H1 (cell line): ENCODE results near the gene NID2. TPM values are rescaled to one million over a fixed set of nuclear protein-coding genes. Genes with fewer than 3 reads are reported as not detected.

Experiments used
- CTCF ChIA-PET: fragments of 300-600 bp; sonication (Branson Sonifier 250); formaldehyde crosslinking; loops from one replicate; lab custom pipeline; 2021; ENCODE audit not compliant: partially characterized antibody; lab: Charles Lee
- POLR2A ChIA-PET: fragments of 300-600 bp; sonication (Branson Sonifier 250); formaldehyde crosslinking; loops from one replicate; lab custom pipeline; 2021; ENCODE audit warnings: inconsistent platforms; ENCODE audit not compliant: partially characterized antibody; lab: Charles Lee
- DNase-seq, 2 experiments: peaks; one replicate each; pipeline versions ENCODE4 v3.0.0 to v3.0.0-alpha.2; 2010 to 2022; ENCODE audit warnings: low spot score in 2 of 2, low read depth in 1 of 2, mixed read lengths in 1 of 2
- FAIRE-seq: peaks from 2 replicates; lab custom pipeline; 2011; peaks lifted over from hg19 to GRCh38; lab: Jason Lieb, UNC
- H2AFZ ChIP-seq: 2 replicates; pipeline ENCODE4 v1.8.1; 2012; ENCODE audit warnings: low read length, inconsistent platforms
- H2AK5ac ChIP-seq: 2 replicates; pipeline ENCODE4 v1.6.1; 2013; ENCODE audit warnings: low read depth, low read length
- H2BK120ac ChIP-seq: replicated peaks from 2 replicates; pipeline ENCODE3; 2013; ENCODE audit warnings: low read depth, low read length, inconsistent platforms
- H2BK12ac ChIP-seq: 2 replicates; pipeline ENCODE4 v1.6.1; 2013; ENCODE audit warnings: low read depth, low read length
- H2BK15ac ChIP-seq: 2 replicates; pipeline ENCODE4 v1.6.1; 2013; ENCODE audit warnings: low read length
- H2BK20ac ChIP-seq: 2 replicates; pipeline ENCODE4 v1.6.1; 2013; ENCODE audit warnings: low read length
- H2BK5ac ChIP-seq: 2 replicates; pipeline ENCODE4 v1.6.1; 2013; ENCODE audit warnings: low read depth, low read length
- H3K14ac ChIP-seq: 2 replicates; pipeline ENCODE4 v1.6.1; 2013; ENCODE audit warnings: inconsistent platforms; ENCODE audit not compliant: insufficient read length
- H3K18ac ChIP-seq: 2 replicates; pipeline ENCODE4 v1.6.1; 2013; ENCODE audit warnings: low read length; ENCODE audit errors: extremely low read depth
- H3K23ac ChIP-seq: 2 replicates; pipeline ENCODE4 v1.6.1; 2013; ENCODE audit warnings: inconsistent platforms; ENCODE audit not compliant: insufficient read length
- H3K23me2 ChIP-seq: 2 replicates; pipeline ENCODE4 v1.6.1; 2013; ENCODE audit warnings: low read depth, low read length
- H3K27ac ChIP-seq: 2 replicates; pipeline ENCODE4 v1.6.1; 2011; ENCODE audit warnings: low read depth, low read length, inconsistent platforms
- H3K27me3 ChIP-seq, 4 experiments: replicated peaks in 1 of 4; 1 replicate in 1 of 4; 2 replicates in 3 of 4; pipeline versions ENCODE4 v1.6.1 to v1.8.1; 2011 to 2013; ENCODE audit warnings: low read length in 3 of 4, mild to moderate bottlenecking in 3 of 4, inconsistent platforms in 2 of 4, mixed read lengths in 2 of 4, moderate library complexity in 1 of 4; ENCODE audit not compliant: control insufficient read depth in 3 of 4, insufficient read depth in 3 of 4; ENCODE audit errors: extremely low read depth in 1 of 4
- H3K36me3 ChIP-seq, 4 experiments: 2 replicates each; pipeline versions ENCODE4 v1.6.1 to v1.8.1; 2011 to 2013; ENCODE audit warnings: mild to moderate bottlenecking in 4 of 4, low read length in 3 of 4, moderate library complexity in 2 of 4, control low read depth in 1 of 4, inconsistent platforms in 1 of 4; ENCODE audit not compliant: insufficient read depth in 4 of 4, control insufficient read depth in 2 of 4
- H3K4ac ChIP-seq: replicated peaks from 2 replicates; pipeline ENCODE3; 2013; ENCODE audit warnings: low read length, low read depth, mixed read lengths, inconsistent platforms; ENCODE audit not compliant: insufficient read length
- H3K4me1 ChIP-seq, 4 experiments: replicated peaks in 1 of 4; 1 replicate in 1 of 4; 2 replicates in 3 of 4; pipeline versions ENCODE4 v1.6.1 to v1.8.1; 2011 to 2013; ENCODE audit warnings: low read length in 3 of 4, inconsistent platforms in 2 of 4, mixed read lengths in 1 of 4; ENCODE audit not compliant: insufficient read depth in 4 of 4, control insufficient read depth in 3 of 4
- H3K4me2 ChIP-seq, 2 experiments: 2 replicates each; pipeline versions ENCODE4 v1.6.1 to v1.8.1; 2011 to 2013; ENCODE audit warnings: low read depth in 2 of 2, low read length in 2 of 2, control low read depth in 1 of 2, inconsistent platforms in 1 of 2, mild to moderate bottlenecking in 1 of 2; ENCODE audit not compliant: insufficient read depth in 1 of 2
- H3K4me3 ChIP-seq, 4 experiments: fragments of 200-600, 300-600 bp in 1 of 4; sonication (generic), shearing (Covaris generic), sonication (Bioruptor Twin) in 1 of 4; 2 replicates each; pipeline versions ENCODE4 v1.5.1 to v1.8.1; 2011 to 2016; ENCODE audit warnings: low read length in 4 of 4, low read depth in 3 of 4, control low read depth in 2 of 4, inconsistent platforms in 2 of 4, mild to moderate bottlenecking in 2 of 4, mixed read lengths in 1 of 4, moderate library complexity in 1 of 4; ENCODE audit not compliant: insufficient read depth in 2 of 4; ENCODE audit errors: extremely low read depth in 1 of 4
- H3K56ac ChIP-seq: replicated peaks from 2 replicates; pipeline ENCODE3; 2013; ENCODE audit warnings: low read depth, mild to moderate bottlenecking, mixed read lengths, low read length, inconsistent platforms; ENCODE audit not compliant: insufficient read length
- H3K79me1 ChIP-seq: 2 replicates; pipeline ENCODE4 v1.6.1; 2013; ENCODE audit warnings: low read depth, low read length, control low read depth
- H3K79me2 ChIP-seq, 2 experiments: 2 replicates each; pipeline versions ENCODE4 v1.6.1 to v1.8.1; 2012 to 2013; ENCODE audit warnings: low read length in 2 of 2, mild to moderate bottlenecking in 2 of 2, inconsistent platforms in 1 of 2; ENCODE audit not compliant: insufficient read depth in 2 of 2, control insufficient read depth in 1 of 2
- H3K9ac ChIP-seq, 4 experiments: replicated peaks in 1 of 4; 1 replicate in 1 of 4; 2 replicates in 3 of 4; pipeline versions ENCODE4 v1.6.1 to v1.8.1; 2011 to 2013; ENCODE audit warnings: low read depth in 3 of 4, low read length in 3 of 4, control low read depth in 2 of 4, mild to moderate bottlenecking in 2 of 4, moderate library complexity in 2 of 4, inconsistent platforms in 1 of 4; ENCODE audit errors: extremely low read depth in 1 of 4
- H3K9me3 ChIP-seq, 2 experiments: 2 replicates each; pipeline versions ENCODE4 v1.6.1 to v1.8.1; 2012 to 2013; ENCODE audit warnings: mild to moderate bottlenecking in 2 of 2, moderate library complexity in 2 of 2, control low read depth in 1 of 2, inconsistent platforms in 1 of 2, low read depth in 1 of 2, low read length in 1 of 2, mixed read lengths in 1 of 2; ENCODE audit not compliant: insufficient read depth in 2 of 2
- H4K20me1 ChIP-seq, 2 experiments: replicated peaks in 1 of 2; 2 replicates each; pipeline versions ENCODE3 to v1.8.1; 2011 to 2013; ENCODE audit warnings: inconsistent platforms in 2 of 2, low read length in 2 of 2, mild to moderate bottlenecking in 1 of 2; ENCODE audit not compliant: insufficient read depth in 2 of 2, control insufficient read depth in 1 of 2
- H4K5ac ChIP-seq: 2 replicates; pipeline ENCODE4 v1.6.1; 2013; ENCODE audit warnings: low read length, low read depth, mixed read lengths, inconsistent platforms; ENCODE audit not compliant: insufficient read length
- H4K8ac ChIP-seq: 2 replicates; pipeline ENCODE4 v1.8.0; 2013; ENCODE audit warnings: mild to moderate bottlenecking, moderate library complexity, low read length, inconsistent platforms; ENCODE audit not compliant: insufficient read depth; ENCODE audit errors: extremely low read depth
- H4K91ac ChIP-seq: replicated peaks from 2 replicates; pipeline ENCODE3; 2013; ENCODE audit warnings: low read length, mixed read lengths, inconsistent platforms; ENCODE audit not compliant: insufficient read length
- ASH2L ChIP-seq: fragments of 200-600, 300-600 bp; sonication (generic); IDR thresholded peaks from one replicate; pipeline ENCODE4 v1.7.1; 2017; ENCODE audit warnings: low read length
- BACH1 ChIP-seq: IDR thresholded peaks from 2 replicates; pipeline ENCODE4 v1.6.1; 2012; ENCODE audit warnings: low read length, improper control_type of control experiment
- BRCA1 ChIP-seq: IDR thresholded peaks from 2 replicates; pipeline ENCODE4 v1.6.1; 2012; ENCODE audit warnings: low read depth, low read length, improper control_type of control experiment
- CHD2 ChIP-seq: IDR thresholded peaks from 2 replicates; pipeline ENCODE4 v1.6.1; 2012; ENCODE audit warnings: low read length, improper control_type of control experiment
- E2F6 ChIP-seq: IDR thresholded peaks from 2 replicates; pipeline ENCODE4 v1.6.1; 2012; ENCODE audit warnings: inconsistent platforms
- EGR1 ChIP-seq: IDR thresholded peaks from 2 replicates; pipeline ENCODE4 v1.6.1; 2011; ENCODE audit warnings: low read depth, low read length, borderline replicate concordance
- FOSL1 ChIP-seq: IDR thresholded peaks from 2 replicates; pipeline ENCODE4 v1.6.1; 2011; ENCODE audit warnings: mild to moderate bottlenecking, low read depth, low read length, moderate library complexity; ENCODE audit not compliant: insufficient read depth
- NANOG ChIP-seq: IDR thresholded peaks from 2 replicates; pipeline ENCODE4 v1.6.1; 2011; ENCODE audit warnings: low read length, low read depth, mild to moderate bottlenecking, inconsistent platforms; ENCODE audit not compliant: insufficient read depth, poor library complexity, severe bottlenecking
- RBBP5 ChIP-seq: IDR thresholded peaks from 2 replicates; pipeline ENCODE4 v1.7.1; 2012; ENCODE audit warnings: low read depth, mild to moderate bottlenecking, inconsistent platforms, low read length, moderate library complexity, borderline replicate concordance
- RFX5 ChIP-seq: IDR thresholded peaks from 2 replicates; pipeline ENCODE4 v1.6.1; 2011; ENCODE audit warnings: low read depth, low read length, improper control_type of control experiment, borderline replicate concordance
- SIX5 ChIP-seq: IDR thresholded peaks from 2 replicates; pipeline ENCODE4 v1.6.1; 2011; ENCODE audit warnings: mild to moderate bottlenecking, low read depth, low read length
- TBP ChIP-seq: IDR thresholded peaks from 2 replicates; pipeline ENCODE4 v1.6.1; 2011; ENCODE audit warnings: low read depth, low read length, improper control_type of control experiment
- TCF12 ChIP-seq: IDR thresholded peaks from 2 replicates; pipeline ENCODE4 v1.6.1; 2011; ENCODE audit warnings: low read depth, mild to moderate bottlenecking, low read length
- YY1 ChIP-seq: IDR thresholded peaks from 2 replicates; pipeline ENCODE4 v1.6.1; 2011; ENCODE audit warnings: low read depth, mild to moderate bottlenecking, low read length
- ZNF274 ChIP-seq: IDR thresholded peaks from 2 replicates; pipeline ENCODE4 v1.7.0; 2012; ENCODE audit warnings: low read length, borderline replicate concordance; ENCODE audit errors: extremely low read depth
- WGBS, 2 experiments: shearing (Covaris generic) in 1 of 2; methylation state at CpG; one replicate each; pipeline versions ENCODE4 v1.1.6 to v1.1.7; 2013 to 2015; ENCODE audit warnings: low lambda C conversion rate in 2 of 2, mixed read lengths in 2 of 2, inconsistent platforms in 1 of 2, low coverage in 1 of 2, missing lambda C conversion rate in 1 of 2; ENCODE audit not compliant: insufficient replicate concordance in 2 of 2, insufficient coverage in 1 of 2, insufficient read length in 1 of 2; ENCODE audit errors: extremely low coverage in 1 of 2, missing lambda C conversion rate in 1 of 2; 5-methylcytosine and 5-hydroxymethylcytosine counted together
- polyA plus RNA-seq, 7 experiments: library from polyadenylated mRNA; depleted of rRNA in 3 of 7; stranded (reverse) in 5 of 7; unstranded in 2 of 7; fragments of >200 nt in 5 of 7; fragments of 200-250 nt in 2 of 7; gene quantifications; 1 replicate in 5 of 7; 2 replicates in 1 of 7; 4 replicates in 1 of 7; pipeline versions ENCODE4 v1.2.1 to v1.2.3, GENCODE V29; 2011 to 2013; ENCODE audit warnings: missing spikeins in 2 of 7, mixed read lengths in 2 of 7
- total RNA-seq: library from RNA; stranded (reverse); fragmentation: NEBNext Ultra II Directional; extraction: Animal tissue kit (Norgen Biotek cat#: 25700); gene quantifications from 2 replicates; pipeline ENCODE4 v1.2.1, GENCODE V29; 2021

Gene NID2
- total and polyA plus RNA-seq, 2 of the 8 experiments (the other 6 are each of a cell fraction or from before 2014, with no cell fraction given) = 6.1 to 12.6 TPM

- Histone ChIP-seq H3K23ac (no peak overlapping the region), H4K20me1 (no peaks in the 10 kb centered on the region), H3K4ac (no peak overlapping the region), H3K4me2 (no peak overlapping the region), H3K56ac (no peak overlapping the region), H2BK120ac (no peak overlapping the region), H3K36me3 (no peaks in the 10 kb centered on the region), H3K14ac (no peak overlapping the region), H3K4me1 (peaks cover 0 to 2% (median 0%) of the 10 kb centered on the region in 4 experiments; a peak in 1 of 7 replicates), H2BK5ac (no peak overlapping the region), H3K9me3 (no peaks in the 10 kb centered on the region), H3K9ac (no peak overlapping the region), H3K4me3 (no peak overlapping the region), H4K91ac (no peak overlapping the region), H2AFZ (no peak overlapping the region), H2AK5ac (no peak overlapping the region), H2BK12ac (no peak overlapping the region), H4K8ac (no peak overlapping the region), H3K27me3 (no peaks in the 10 kb centered on the region), H3K79me1 (no peaks in the 10 kb centered on the region), H3K23me2 (no peaks in the 10 kb centered on the region), H2BK15ac (no peak overlapping the region), H3K27ac (no peak overlapping the region), H4K5ac (no peak overlapping the region), H3K18ac (no peak overlapping the region), H2BK20ac (no peak overlapping the region), H3K79me2 (no peaks in the 10 kb centered on the region)
- DNase-seq (no peak), FAIRE-seq (no peak)
- WGBS, 2 experiments = 68% methylated on average over 2 of the region's 2 CpGs; no CpG with 5 or more reads in 1 of the 2 experiments
- POLR2A ChIA-PET = no interaction called here
- CTCF ChIA-PET = interaction anchor here (0.7 to 4.7 kb wide), 4 partner anchors 11 to 305 kb away, joined by 3 to 48 read pairs (median 5); partner anchors contain the start of gene NID2
- no peak for TF ChIP-seq BRCA1
- TF ChIP-seq RFX5 = no peak
- no peak for TF ChIP-seq SIX5
- no peak for TF ChIP-seq NANOG
- no peak for TF ChIP-seq ZNF274
- TF ChIP-seq RBBP5 = no peak
- TF ChIP-seq BACH1 = no peak
- no peak for TF ChIP-seq CHD2
- no peak for TF ChIP-seq TCF12
- TF ChIP-seq E2F6 = no peak
- TF ChIP-seq TBP = no peak
- no peak for TF ChIP-seq ASH2L
- TF ChIP-seq EGR1 = no peak
- TF ChIP-seq FOSL1 = no peak
- no peak for TF ChIP-seq YY1
Observed at GRCh38 chr14:51967521-51967920, 101.3 kb downstream of the NID2 start.
